Choroid plexus epithelial cell (primary cell): ENCODE results near the gene RAPGEF5.
A peak's percentile ranks its signal among the peaks of the same experiment; 100 is the strongest.
"Not testable (repeated sequence)": the region's sequence is repeated elsewhere in the genome, so short reads cannot be mapped to it uniquely, and the experiment has no call there.

Source experiments
- DNase-seq: peaks from one replicate; pipeline ENCODE4 v3.0.0-alpha.2; 2010; ENCODE audit warnings: low read depth
- H3K4me3 ChIP-seq: 2 replicates; pipeline ENCODE4 v1.5.1; 2011; ENCODE audit warnings: low read depth, mild to moderate bottlenecking, control low read depth, low read length, moderate library complexity
- CTCF ChIP-seq: conservative IDR thresholded peaks from 2 replicates; pipeline ENCODE4 v1.5.1; 2011; ENCODE audit warnings: low read depth, mild to moderate bottlenecking, control low read depth, inconsistent platforms, low read length, moderate library complexity

Gene RAPGEF5

GRCh38 chr7:22087861-22088260, 269.1 kb downstream of the RAPGEF5 start:
- no peak for DNase-seq
- no peak overlapping the region for H3K4me3 ChIP-seq
- TF ChIP-seq CTCF: no peak

- DNase-seq: peak; percentile 12
- TF ChIP-seq CTCF: no peak
- H3K4me3 ChIP-seq: peak overlapping the region; percentile 74
Measured at GRCh38 chr7:22083704-22084240, 273.2 kb downstream of the RAPGEF5 start.

- H3K4me3 ChIP-seq: peak overlapping the region; percentile 74
- peak; percentile 76 for TF ChIP-seq CTCF
- peak; percentile 82 for DNase-seq
Measured at GRCh38 chr7:22082886-22083703, 273.9 kb downstream of the RAPGEF5 start.

- no peak for DNase-seq
- peak overlapping the region; percentile 74 for H3K4me3 ChIP-seq
- no peak for TF ChIP-seq CTCF
Measured at GRCh38 chr7:22082553-22082885, 274.4 kb downstream of the RAPGEF5 start.

GRCh38 chr7:22080219-22080618, 276.7 kb downstream of the RAPGEF5 start:
- DNase-seq: not testable (repeated sequence)

GRCh38 chr7:22078872-22079271, 278.1 kb downstream of the RAPGEF5 start:
- not testable (repeated sequence) for H3K4me3 ChIP-seq, DNase-seq

More at GRCh38 chr7:22080219-22080618, 276.7 kb downstream of the RAPGEF5 start:
- H3K4me3 ChIP-seq: not testable (repeated sequence)

GRCh38 chr7:22075561-22075960, 281.4 kb downstream of the RAPGEF5 start:
- no peak overlapping the region for H3K4me3 ChIP-seq
- no peak for DNase-seq
- TF ChIP-seq CTCF: no peak

- TF ChIP-seq CTCF: no peak
- no peak overlapping the region for H3K4me3 ChIP-seq
- DNase-seq: no peak
Measured at GRCh38 chr7:22074897-22075296, 282.1 kb downstream of the RAPGEF5 start.
